ENCODE results near the gene SSX1.
"Not testable (repeated sequence)": the region's sequence is repeated elsewhere in the genome, so short reads cannot be mapped to it uniquely, and the experiment has no call there.

GRCh38 chrX:48280729-48281128, 25.5 kb downstream of the SSX1 start:
- not testable (repeated sequence) for TF ChIP-seq CTCF (IDR thresholded peaks at IDR 0.05; ENCODE audit: low read length); EZH2 (optimal IDR thresholded peaks at IDR 0.05; ENCODE audit: low read depth, low read length); EZH2phosphoT487 (IDR thresholded peaks at IDR 0.05; ENCODE audit: low read length)
